ENCODE results near the gene OVOL1.

GRCh38 chr11:65793144-65793581, 6.3 kb downstream of the OVOL1 start:
- no peak for TF ChIP-seq CTCF (IDR thresholded peaks at IDR 0.05; ENCODE audit: low read depth, low read length)
- no peak for TF ChIP-seq EZH2phosphoT487 (IDR thresholded peaks at IDR 0.05; ENCODE audit: low read depth)
